Measurements from ENCODE around the gene PDPN. TPM values are rescaled to one million over a fixed set of nuclear protein-coding genes. Genes with fewer than 3 reads are reported as not detected.

The PDPN gene
- total RNA-seq, 1 donor from 2014 or later: 1.0 TPM

DNA sequence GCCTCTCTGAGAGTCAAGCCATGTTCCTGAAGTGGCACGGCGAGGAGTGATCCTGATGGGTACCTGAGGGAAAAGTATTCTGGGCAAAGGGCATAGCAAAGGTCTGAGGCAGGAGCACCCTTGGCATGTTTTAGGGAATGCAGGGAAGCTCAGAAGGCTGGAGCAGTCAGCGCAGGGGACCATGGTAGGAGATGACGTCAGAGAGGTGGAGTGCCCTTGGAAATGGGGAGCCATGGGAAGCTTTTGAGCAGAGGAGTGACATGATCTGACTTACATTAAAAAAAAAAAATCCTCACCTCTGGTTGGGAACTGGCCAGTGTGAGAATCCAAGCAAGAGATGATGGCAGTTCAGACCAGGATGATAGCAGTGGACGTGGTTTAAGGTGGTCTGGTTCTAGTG, 37.2 kb downstream of the PDPN start:
- no peak overlapping the region for H3K4me3 Mint-ChIP-seq (ENCODE audit: unreplicated experiment)
- H3K9me3 Mint-ChIP-seq (ENCODE audit: low read depth): peaks cover 20% of the 10 kb centered on the region
- H3K27me3 Mint-ChIP-seq (ENCODE audit: low read depth): no peaks in the 10 kb centered on the region
- H3K36me3 Mint-ChIP-seq (ENCODE audit: low read depth): no peaks in the 10 kb centered on the region
- no peaks in the 10 kb centered on the region for H3K4me1 Mint-ChIP-seq (ENCODE audit: low read depth)
- no peak overlapping the region for H3K27ac Mint-ChIP-seq (ENCODE audit: unreplicated experiment)
- TF ChIP-seq, protein P1, sequence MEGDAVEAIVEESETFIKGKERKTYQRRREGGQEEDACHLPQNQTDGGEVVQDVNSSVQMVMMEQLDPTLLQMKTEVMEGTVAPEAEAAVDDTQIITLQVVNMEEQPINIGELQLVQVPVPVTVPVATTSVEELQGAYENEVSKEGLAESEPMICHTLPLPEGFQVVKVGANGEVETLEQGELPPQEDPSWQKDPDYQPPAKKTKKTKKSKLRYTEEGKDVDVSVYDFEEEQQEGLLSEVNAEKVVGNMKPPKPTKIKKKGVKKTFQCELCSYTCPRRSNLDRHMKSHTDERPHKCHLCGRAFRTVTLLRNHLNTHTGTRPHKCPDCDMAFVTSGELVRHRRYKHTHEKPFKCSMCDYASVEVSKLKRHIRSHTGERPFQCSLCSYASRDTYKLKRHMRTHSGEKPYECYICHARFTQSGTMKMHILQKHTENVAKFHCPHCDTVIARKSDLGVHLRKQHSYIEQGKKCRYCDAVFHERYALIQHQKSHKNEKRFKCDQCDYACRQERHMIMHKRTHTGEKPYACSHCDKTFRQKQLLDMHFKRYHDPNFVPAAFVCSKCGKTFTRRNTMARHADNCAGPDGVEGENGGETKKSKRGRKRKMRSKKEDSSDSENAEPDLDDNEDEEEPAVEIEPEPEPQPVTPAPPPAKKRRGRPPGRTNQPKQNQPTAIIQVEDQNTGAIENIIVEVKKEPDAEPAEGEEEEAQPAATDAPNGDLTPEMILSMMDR (IDR thresholded peaks at IDR 0.05): no peak
- DNase-seq (ENCODE audit: low spot score): no peak

DNA sequence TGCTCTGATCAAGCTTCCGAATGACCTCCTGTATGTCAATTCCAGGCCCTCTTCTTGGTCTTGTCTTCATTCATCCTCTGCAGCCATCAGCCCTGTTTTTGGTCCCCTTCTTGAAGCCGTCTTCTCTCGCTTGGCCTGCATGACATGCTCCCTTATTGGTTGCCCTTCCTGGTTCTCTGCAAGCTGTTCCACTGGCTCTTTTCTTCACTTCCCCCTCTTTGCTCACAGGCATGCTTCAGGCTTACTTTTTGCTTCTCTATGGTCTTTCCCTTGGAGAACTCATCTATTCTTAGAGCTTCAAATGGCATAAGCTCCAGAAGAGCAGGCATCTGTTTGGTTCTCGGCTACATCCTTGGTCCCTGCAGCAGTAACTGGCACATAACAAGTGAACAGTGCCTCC, 38.8 kb downstream of the PDPN start:
- Mint-ChIP-seq H3K4me3 (ENCODE audit: unreplicated experiment) (no peak overlapping the region), H3K27ac (ENCODE audit: unreplicated experiment) (no peak overlapping the region), H3K27me3 (ENCODE audit: low read depth) (no peaks in the 10 kb centered on the region), H3K9me3 (ENCODE audit: low read depth) (peaks cover 20% of the 10 kb centered on the region), H3K36me3 (ENCODE audit: low read depth) (no peaks in the 10 kb centered on the region), H3K4me1 (ENCODE audit: low read depth) (no peaks in the 10 kb centered on the region)
- TF ChIP-seq, protein P1 (IDR thresholded peaks at IDR 0.05): no peak
- DNase-seq (ENCODE audit: low spot score): no peak

DNA sequence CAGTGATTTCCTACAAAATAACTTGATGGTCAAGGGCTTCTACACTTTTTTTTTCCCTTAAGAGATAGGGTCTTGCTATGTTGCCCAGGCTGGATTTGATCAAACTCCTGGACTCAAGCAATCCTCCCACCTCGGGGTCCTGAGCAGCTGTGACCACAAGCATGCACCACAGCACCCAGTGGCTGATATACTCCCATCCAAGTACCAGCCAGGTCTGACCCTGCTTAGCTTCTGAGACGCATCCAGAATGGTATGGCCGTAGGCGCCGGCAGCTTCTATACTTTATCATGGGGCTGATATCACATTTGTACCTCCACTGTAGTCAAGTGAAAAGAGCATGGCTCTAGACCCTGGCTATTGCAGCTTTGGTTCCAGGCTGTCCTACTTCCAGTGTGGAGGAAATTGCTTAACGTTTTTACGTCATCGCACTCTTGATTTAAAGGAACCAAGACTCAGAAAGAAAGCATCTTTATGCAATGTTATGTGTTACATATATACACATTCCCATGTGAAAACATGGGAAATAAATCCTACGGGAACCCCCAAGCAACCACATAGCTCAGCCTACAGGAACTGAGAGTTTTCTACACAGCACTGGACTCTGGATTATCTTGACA, 39.5 kb downstream of the PDPN start:
- TF ChIP-seq, protein P1 (IDR thresholded peaks at IDR 0.05): no peak
- peaks cover 18% of the 10 kb centered on the region for H3K9me3 Mint-ChIP-seq (ENCODE audit: low read depth)
- no peak overlapping the region for H3K4me3 Mint-ChIP-seq (ENCODE audit: unreplicated experiment)
- no peak overlapping the region for H3K27ac Mint-ChIP-seq (ENCODE audit: unreplicated experiment)
- H3K36me3 Mint-ChIP-seq (ENCODE audit: low read depth): no peaks in the 10 kb centered on the region
- no peaks in the 10 kb centered on the region for H3K4me1 Mint-ChIP-seq (ENCODE audit: low read depth)
- no peak for DNase-seq (ENCODE audit: low spot score)
- H3K27me3 Mint-ChIP-seq (ENCODE audit: low read depth): no peaks in the 10 kb centered on the region

- H3K4me3 Mint-ChIP-seq (ENCODE audit: unreplicated experiment): no peak overlapping the region
- H3K27me3 Mint-ChIP-seq (ENCODE audit: low read depth): no peaks in the 10 kb centered on the region
- no peak for DNase-seq (ENCODE audit: low spot score)
- no peaks in the 10 kb centered on the region for H3K36me3 Mint-ChIP-seq (ENCODE audit: low read depth)
- H3K27ac Mint-ChIP-seq (ENCODE audit: unreplicated experiment): no peak overlapping the region
- TF ChIP-seq, protein P1 (IDR thresholded peaks at IDR 0.05): no peak
- H3K4me1 Mint-ChIP-seq (ENCODE audit: low read depth): no peaks in the 10 kb centered on the region
- peaks cover 25% of the 10 kb centered on the region for H3K9me3 Mint-ChIP-seq (ENCODE audit: low read depth)
Measured at GRCh38 chr1:13624526-13624925, 40.9 kb downstream of the PDPN start.

GRCh38 chr1:13627127-13627526, 43.5 kb downstream of the PDPN start:
- DNase-seq (ENCODE audit: low spot score): no peak
- Mint-ChIP-seq H3K27ac (ENCODE audit: unreplicated experiment) (no peak overlapping the region), H3K36me3 (ENCODE audit: low read depth) (no peaks in the 10 kb centered on the region), H3K27me3 (ENCODE audit: low read depth) (no peaks in the 10 kb centered on the region), H3K4me3 (ENCODE audit: unreplicated experiment) (no peak overlapping the region), H3K9me3 (ENCODE audit: low read depth) (peaks cover 26% of the 10 kb centered on the region), H3K4me1 (ENCODE audit: low read depth) (no peaks in the 10 kb centered on the region)
- TF ChIP-seq, protein P1 (IDR thresholded peaks at IDR 0.05): no peak

Data from chondrocyte (in vitro differentiated cells).